ENCODE measurements around the gene GAREM1. TPM values are rescaled to one million over a fixed set of nuclear protein-coding genes. Genes with fewer than 3 reads are reported as not detected.

Gene GAREM1
- total RNA-seq, 1 experiment from 2014 or later = 7.0 TPM

DNA sequence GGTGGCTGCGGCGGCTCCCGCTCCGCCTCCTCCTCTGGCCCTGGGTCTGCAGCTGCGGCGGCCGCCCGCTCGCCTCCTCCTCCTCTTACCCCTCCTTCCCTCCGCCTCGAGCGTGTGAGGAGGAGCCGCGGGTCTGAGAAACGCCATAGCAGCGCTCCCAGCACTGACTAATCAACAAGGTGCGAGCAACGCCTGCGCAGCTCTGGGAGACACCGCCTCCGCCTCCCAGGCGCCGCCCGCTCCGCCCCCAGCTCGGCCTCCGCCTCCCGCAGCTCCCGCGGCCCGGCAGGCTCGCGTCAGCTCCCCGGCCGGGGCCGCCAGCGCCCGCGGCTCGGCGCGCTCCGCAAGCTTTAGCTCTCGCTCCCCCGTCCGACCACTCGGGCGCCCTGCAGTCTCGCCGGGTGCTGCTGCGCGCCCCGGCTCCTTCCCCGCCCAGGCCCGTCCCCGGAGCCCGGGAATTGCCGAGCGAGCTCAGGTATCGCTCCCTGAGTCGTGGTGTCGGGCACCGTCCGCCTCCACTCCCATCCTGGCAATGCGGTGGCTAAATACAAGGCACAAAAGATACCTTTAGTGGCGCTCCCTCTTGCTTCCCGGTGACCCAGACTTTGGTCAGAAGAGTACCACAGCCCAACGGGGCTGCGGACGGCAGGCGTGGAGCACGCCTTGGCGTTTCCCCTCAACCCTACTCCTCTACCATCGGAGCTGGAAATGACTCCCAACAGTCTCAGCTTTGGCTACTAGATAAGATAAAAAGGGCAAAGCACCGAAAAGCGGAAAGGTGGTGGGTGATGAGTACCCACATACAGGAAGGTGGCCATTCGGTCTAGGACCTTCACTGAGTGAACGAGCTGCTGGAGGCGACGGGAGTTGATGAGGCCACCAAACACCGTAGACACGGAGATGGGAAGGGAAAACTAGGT, at the start of gene GAREM1 (continued):
- TF ChIP-seq MYBL2 (CRISPR knock-in tag; IDR thresholded peaks at IDR 0.05) (no peak), FOXP1 (CRISPR knock-in tag; IDR thresholded peaks at IDR 0.05; ENCODE audit: borderline replicate concordance) (no peak), ZNF138 (CRISPR knock-in tag; conservative IDR thresholded peaks at IDR 0.05) (no peak), NFE2L1 (CRISPR knock-in tag; IDR thresholded peaks at IDR 0.05) (0 out of 2 replicates have a peak, but pooled peaks have one; percentile 26), NR2C2 (CRISPR knock-in tag; IDR thresholded peaks at IDR 0.05) (no peak), NR3C1 (CRISPR knock-in tag; conservative IDR thresholded peaks at IDR 0.05; ENCODE audit: low read depth) (no peak), TP53 (CRISPR knock-in tag; IDR thresholded peaks at IDR 0.05) (no peak; the same call in 1 of the 2 replicates), ESRRA (CRISPR knock-in tag; IDR thresholded peaks at IDR 0.05; ENCODE audit: borderline replicate concordance) (no peak), PRRX2 (CRISPR knock-in tag; IDR thresholded peaks at IDR 0.05) (0 out of 2 replicates have a peak, but pooled peaks have one; percentile 28), ZNF232 (CRISPR knock-in tag; IDR thresholded peaks at IDR 0.05) (no peak)
- TF ChIP-seq, protein P1, sequence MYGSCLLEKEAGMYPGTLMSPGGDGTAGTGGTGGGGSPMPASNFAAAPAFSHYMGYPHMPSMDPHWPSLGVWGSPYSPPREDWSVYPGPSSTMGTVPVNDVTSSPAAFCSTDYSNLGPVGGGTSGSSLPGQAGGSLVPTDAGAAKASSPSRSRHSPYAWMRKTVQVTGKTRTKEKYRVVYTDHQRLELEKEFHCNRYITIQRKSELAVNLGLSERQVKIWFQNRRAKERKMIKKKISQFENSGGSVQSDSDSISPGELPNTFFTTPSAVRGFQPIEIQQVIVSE (CRISPR knock-in tag; IDR thresholded peaks at IDR 0.05; ENCODE audit: borderline replicate concordance) = no peak
- TF ChIP-seq, protein P2, sequence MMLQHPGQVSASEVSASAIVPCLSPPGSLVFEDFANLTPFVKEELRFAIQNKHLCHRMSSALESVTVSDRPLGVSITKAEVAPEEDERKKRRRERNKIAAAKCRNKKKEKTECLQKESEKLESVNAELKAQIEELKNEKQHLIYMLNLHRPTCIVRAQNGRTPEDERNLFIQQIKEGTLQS (CRISPR knock-in tag; conservative IDR thresholded peaks at IDR 0.05) = no peak
- TF ChIP-seq, protein P3, sequence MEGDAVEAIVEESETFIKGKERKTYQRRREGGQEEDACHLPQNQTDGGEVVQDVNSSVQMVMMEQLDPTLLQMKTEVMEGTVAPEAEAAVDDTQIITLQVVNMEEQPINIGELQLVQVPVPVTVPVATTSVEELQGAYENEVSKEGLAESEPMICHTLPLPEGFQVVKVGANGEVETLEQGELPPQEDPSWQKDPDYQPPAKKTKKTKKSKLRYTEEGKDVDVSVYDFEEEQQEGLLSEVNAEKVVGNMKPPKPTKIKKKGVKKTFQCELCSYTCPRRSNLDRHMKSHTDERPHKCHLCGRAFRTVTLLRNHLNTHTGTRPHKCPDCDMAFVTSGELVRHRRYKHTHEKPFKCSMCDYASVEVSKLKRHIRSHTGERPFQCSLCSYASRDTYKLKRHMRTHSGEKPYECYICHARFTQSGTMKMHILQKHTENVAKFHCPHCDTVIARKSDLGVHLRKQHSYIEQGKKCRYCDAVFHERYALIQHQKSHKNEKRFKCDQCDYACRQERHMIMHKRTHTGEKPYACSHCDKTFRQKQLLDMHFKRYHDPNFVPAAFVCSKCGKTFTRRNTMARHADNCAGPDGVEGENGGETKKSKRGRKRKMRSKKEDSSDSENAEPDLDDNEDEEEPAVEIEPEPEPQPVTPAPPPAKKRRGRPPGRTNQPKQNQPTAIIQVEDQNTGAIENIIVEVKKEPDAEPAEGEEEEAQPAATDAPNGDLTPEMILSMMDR (IDR thresholded peaks at IDR 0.05) = no peak
- TF ChIP-seq, protein P4, sequence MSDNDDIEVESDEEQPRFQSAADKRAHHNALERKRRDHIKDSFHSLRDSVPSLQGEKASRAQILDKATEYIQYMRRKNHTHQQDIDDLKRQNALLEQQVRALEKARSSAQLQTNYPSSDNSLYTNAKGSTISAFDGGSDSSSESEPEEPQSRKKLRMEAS (CRISPR knock-in tag; IDR thresholded peaks at IDR 0.05) = 0 out of 2 replicates have a peak, but pooled peaks have one; percentile 41
- TF ChIP-seq, protein P5, sequence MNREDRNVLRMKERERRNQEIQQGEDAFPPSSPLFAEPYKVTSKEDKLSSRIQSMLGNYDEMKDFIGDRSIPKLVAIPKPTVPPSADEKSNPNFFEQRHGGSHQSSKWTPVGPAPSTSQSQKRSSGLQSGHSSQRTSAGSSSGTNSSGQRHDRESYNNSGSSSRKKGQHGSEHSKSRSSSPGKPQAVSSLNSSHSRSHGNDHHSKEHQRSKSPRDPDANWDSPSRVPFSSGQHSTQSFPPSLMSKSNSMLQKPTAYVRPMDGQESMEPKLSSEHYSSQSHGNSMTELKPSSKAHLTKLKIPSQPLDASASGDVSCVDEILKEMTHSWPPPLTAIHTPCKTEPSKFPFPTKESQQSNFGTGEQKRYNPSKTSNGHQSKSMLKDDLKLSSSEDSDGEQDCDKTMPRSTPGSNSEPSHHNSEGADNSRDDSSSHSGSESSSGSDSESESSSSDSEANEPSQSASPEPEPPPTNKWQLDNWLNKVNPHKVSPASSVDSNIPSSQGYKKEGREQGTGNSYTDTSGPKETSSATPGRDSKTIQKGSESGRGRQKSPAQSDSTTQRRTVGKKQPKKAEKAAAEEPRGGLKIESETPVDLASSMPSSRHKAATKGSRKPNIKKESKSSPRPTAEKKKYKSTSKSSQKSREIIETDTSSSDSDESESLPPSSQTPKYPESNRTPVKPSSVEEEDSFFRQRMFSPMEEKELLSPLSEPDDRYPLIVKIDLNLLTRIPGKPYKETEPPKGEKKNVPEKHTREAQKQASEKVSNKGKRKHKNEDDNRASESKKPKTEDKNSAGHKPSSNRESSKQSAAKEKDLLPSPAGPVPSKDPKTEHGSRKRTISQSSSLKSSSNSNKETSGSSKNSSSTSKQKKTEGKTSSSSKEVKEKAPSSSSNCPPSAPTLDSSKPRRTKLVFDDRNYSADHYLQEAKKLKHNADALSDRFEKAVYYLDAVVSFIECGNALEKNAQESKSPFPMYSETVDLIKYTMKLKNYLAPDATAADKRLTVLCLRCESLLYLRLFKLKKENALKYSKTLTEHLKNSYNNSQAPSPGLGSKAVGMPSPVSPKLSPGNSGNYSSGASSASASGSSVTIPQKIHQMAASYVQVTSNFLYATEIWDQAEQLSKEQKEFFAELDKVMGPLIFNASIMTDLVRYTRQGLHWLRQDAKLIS (CRISPR knock-in tag; IDR thresholded peaks at IDR 0.05; ENCODE audit: borderline replicate concordance) = no peak

DNA sequence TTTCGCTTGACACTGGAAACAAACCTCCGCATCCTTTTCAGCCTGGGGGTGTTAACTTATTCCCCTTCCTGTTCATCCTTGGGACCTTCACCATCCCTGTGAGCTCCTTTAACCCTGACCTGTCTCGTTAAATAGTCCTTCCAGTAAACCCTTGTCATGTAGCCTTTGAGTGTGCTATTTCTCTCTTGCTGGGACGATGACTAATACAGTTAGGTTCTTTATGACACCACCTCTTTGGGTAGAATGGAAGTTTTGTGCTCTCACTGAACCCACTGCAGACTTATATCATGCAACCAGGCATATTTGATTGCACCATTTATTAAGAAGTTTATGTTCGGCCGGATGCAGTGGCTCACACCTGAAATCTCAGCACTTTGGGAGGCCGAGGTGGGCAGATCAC, 40.5 kb upstream of the GAREM1 start:
- Mint-ChIP-seq H3K4me3 (no peak overlapping the region), H3K36me3 (no peaks in the 10 kb centered on the region), H3K27ac (no peak overlapping the region), H3K27me3 (ENCODE audit: low read depth) (no peaks in the 10 kb centered on the region), H3K9me3 (peaks cover 13% of the 10 kb centered on the region), H3K4me1 (no peaks in the 10 kb centered on the region)
- ChIA-PET CTCF (no interaction called here), POLR2A (no interaction called here)
- no peak for ATAC-seq
- no peak for TF ChIP-seq ZNF317 (CRISPR knock-in tag; IDR thresholded peaks at IDR 0.05; ENCODE audit: borderline replicate concordance, low read depth)
- TF ChIP-seq JUN (CRISPR knock-in tag; IDR thresholded peaks at IDR 0.05) = no peak
- TF ChIP-seq SMAD3 (CRISPR knock-in tag; IDR thresholded peaks at IDR 0.05; ENCODE audit: borderline replicate concordance) = no peak
- TF ChIP-seq, protein P6, sequence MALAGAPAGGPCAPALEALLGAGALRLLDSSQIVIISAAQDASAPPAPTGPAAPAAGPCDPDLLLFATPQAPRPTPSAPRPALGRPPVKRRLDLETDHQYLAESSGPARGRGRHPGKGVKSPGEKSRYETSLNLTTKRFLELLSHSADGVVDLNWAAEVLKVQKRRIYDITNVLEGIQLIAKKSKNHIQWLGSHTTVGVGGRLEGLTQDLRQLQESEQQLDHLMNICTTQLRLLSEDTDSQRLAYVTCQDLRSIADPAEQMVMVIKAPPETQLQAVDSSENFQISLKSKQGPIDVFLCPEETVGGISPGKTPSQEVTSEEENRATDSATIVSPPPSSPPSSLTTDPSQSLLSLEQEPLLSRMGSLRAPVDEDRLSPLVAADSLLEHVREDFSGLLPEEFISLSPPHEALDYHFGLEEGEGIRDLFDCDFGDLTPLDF (CRISPR knock-in tag; IDR thresholded peaks at IDR 0.05) = no peak
- TF ChIP-seq, protein P7, sequence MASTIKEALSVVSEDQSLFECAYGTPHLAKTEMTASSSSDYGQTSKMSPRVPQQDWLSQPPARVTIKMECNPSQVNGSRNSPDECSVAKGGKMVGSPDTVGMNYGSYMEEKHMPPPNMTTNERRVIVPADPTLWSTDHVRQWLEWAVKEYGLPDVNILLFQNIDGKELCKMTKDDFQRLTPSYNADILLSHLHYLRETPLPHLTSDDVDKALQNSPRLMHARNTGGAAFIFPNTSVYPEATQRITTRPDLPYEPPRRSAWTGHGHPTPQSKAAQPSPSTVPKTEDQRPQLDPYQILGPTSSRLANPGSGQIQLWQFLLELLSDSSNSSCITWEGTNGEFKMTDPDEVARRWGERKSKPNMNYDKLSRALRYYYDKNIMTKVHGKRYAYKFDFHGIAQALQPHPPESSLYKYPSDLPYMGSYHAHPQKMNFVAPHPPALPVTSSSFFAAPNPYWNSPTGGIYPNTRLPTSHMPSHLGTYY (CRISPR knock-in tag; IDR thresholded peaks at IDR 0.05) = no peak
- TF ChIP-seq JAZF1 (CRISPR knock-in tag; IDR thresholded peaks at IDR 0.05) = no peak
- TF ChIP-seq, protein P8, sequence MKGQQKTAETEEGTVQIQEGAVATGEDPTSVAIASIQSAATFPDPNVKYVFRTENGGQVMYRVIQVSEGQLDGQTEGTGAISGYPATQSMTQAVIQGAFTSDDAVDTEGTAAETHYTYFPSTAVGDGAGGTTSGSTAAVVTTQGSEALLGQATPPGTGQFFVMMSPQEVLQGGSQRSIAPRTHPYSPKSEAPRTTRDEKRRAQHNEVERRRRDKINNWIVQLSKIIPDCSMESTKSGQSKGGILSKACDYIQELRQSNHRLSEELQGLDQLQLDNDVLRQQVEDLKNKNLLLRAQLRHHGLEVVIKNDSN (CRISPR knock-in tag; IDR thresholded peaks at IDR 0.05) = no peak
- no peak for TF ChIP-seq GRHL2 (CRISPR knock-in tag; IDR thresholded peaks at IDR 0.05; ENCODE audit: insufficient replicate concordance, severe bottlenecking)
- no peak for TF ChIP-seq GTF2I (CRISPR knock-in tag; conservative IDR thresholded peaks at IDR 0.05)
- DNase-seq (ENCODE audit: low spot score) = no peak
